Mononuclear cell (primary cell): ENCODE results near the gene ADGRA1. TPM values are rescaled to one million over a fixed set of nuclear protein-coding genes. Genes with fewer than 3 reads are reported as not detected.

Source experiments
- H3K27me3 ChIP-seq: 2 replicates; pipeline ENCODE4 v1.6.0; 2011; ENCODE audit warnings: low read length, control low read depth; ENCODE audit not compliant: insufficient read depth
- H3K4me1 ChIP-seq: 2 replicates; pipeline ENCODE4 v1.5.1; 2011; ENCODE audit warnings: mild to moderate bottlenecking, low read length, control low read depth; ENCODE audit not compliant: insufficient read depth
- H3K4me3 ChIP-seq: 2 replicates; pipeline ENCODE4 v1.5.1; 2011; ENCODE audit warnings: mild to moderate bottlenecking, low read length, moderate library complexity
- H3K9me3 ChIP-seq: 2 replicates; pipeline ENCODE4 v1.5.1; 2011; ENCODE audit warnings: low read depth, mild to moderate bottlenecking, control low read depth, low read length
- total RNA-seq: library from RNA; depleted of rRNA; stranded (reverse); fragments of >200 nt; gene quantifications from one replicate; pipeline ENCODE4 v1.2.3, GENCODE V29; 2012

The ADGRA1 gene
- total RNA-seq, 1 donor = not detected

GRCh38 chr10:133180965-133181639 is 93.4 kb downstream of the ADGRA1 start:
- Histone ChIP-seq H3K27me3 (no peaks in the 10 kb centered on the region), H3K9me3 (no peaks in the 10 kb centered on the region), H3K4me1 (no peaks in the 10 kb centered on the region), H3K4me3 (no peak overlapping the region)

Other genes with a start within 250 kb of the ADGRA1 start
- gene CFAP46, start 145.4 kb upstream of the ADGRA1 start, total RNA-seq = under 0.01 TPM
- gene KNDC1, start 72.3 kb downstream of the ADGRA1 start, total RNA-seq = 0.94 TPM
- gene UTF1, start 142.3 kb downstream of the ADGRA1 start, total RNA-seq = not detected
- 2.0 TPM for gene VENTX, start 149.9 kb downstream of the ADGRA1 start, total RNA-seq
- gene ADAM8, start 188.9 kb downstream of the ADGRA1 start, total RNA-seq = 84.9 TPM
- 54.9 TPM for gene TUBGCP2, start 220.9 kb downstream of the ADGRA1 start, total RNA-seq
- 16.8 TPM for gene ZNF511, start 221.0 kb downstream of the ADGRA1 start, total RNA-seq
- 0.73 TPM for gene CALY, start 249.0 kb downstream of the ADGRA1 start, total RNA-seq